H1 (cell line): Measurements from ENCODE around the gene ACOD1. TPM values are rescaled to one million over a fixed set of nuclear protein-coding genes. Genes with fewer than 3 reads are reported as not detected.

Experiments used
- ATF2 ChIP-seq: IDR thresholded peaks from 2 replicates; pipeline ENCODE4 v1.6.1; 2012; ENCODE audit warnings: low read length, inconsistent platforms
- CEBPB ChIP-seq: IDR thresholded peaks from 2 replicates; pipeline ENCODE4 v1.6.1; 2012; ENCODE audit warnings: low read depth, low read length
- CHD7 ChIP-seq: fragments of 300-600 bp; sonication (generic); IDR thresholded peaks from 2 replicates; pipeline ENCODE4 v1.7.1; 2012; ENCODE audit warnings: low read length, moderate library complexity, mild to moderate bottlenecking, inconsistent platforms; ENCODE audit not compliant: insufficient replicate concordance
- E2F6 ChIP-seq: IDR thresholded peaks from 2 replicates; pipeline ENCODE4 v1.6.1; 2012; ENCODE audit warnings: inconsistent platforms
- MAFK ChIP-seq: IDR thresholded peaks from 2 replicates; pipeline ENCODE4 v1.6.1; 2012; ENCODE audit warnings: low read depth, mild to moderate bottlenecking, improper control_type of control experiment, low read length
- NANOG ChIP-seq: IDR thresholded peaks from 2 replicates; pipeline ENCODE4 v1.6.1; 2011; ENCODE audit warnings: low read length, low read depth, mild to moderate bottlenecking, inconsistent platforms; ENCODE audit not compliant: insufficient read depth, poor library complexity, severe bottlenecking
- SIRT6 ChIP-seq: IDR thresholded peaks from one replicate; pipeline ENCODE4 v1.7.1; 2012; ENCODE audit warnings: low read length, inconsistent platforms
- TEAD4 ChIP-seq: IDR thresholded peaks from 2 replicates; pipeline ENCODE4 v1.6.1; 2012; ENCODE audit warnings: low read depth, low read length, inconsistent platforms, mixed read lengths
- polyA plus RNA-seq, 7 experiments: library from polyadenylated mRNA; depleted of rRNA in 3 of 7; stranded (reverse) in 5 of 7; unstranded in 2 of 7; fragments of >200 nt in 5 of 7; fragments of 200-250 nt in 2 of 7; gene quantifications; 1 replicate in 5 of 7; 2 replicates in 1 of 7; 4 replicates in 1 of 7; pipeline versions ENCODE4 v1.2.1 to v1.2.3, GENCODE V29; 2011 to 2013; ENCODE audit warnings: missing spikeins in 2 of 7, mixed read lengths in 2 of 7
- total RNA-seq: library from RNA; stranded (reverse); fragmentation: NEBNext Ultra II Directional; extraction: Animal tissue kit (Norgen Biotek cat#: 25700); gene quantifications from 2 replicates; pipeline ENCODE4 v1.2.1, GENCODE V29; 2021

Gene ACOD1
- total and polyA plus RNA-seq, 2 of the 8 experiments (the other 6 are each of a cell fraction or from before 2014, with no cell fraction given): not detected

GRCh38 chr13:76971215-76971614 is 22.9 kb downstream of the ACOD1 start (continued):
- TF ChIP-seq CHD7 (no peak), ATF2 (no peak), SIRT6 (no peak), E2F6 (no peak), NANOG (no peak), CEBPB (no peak), TEAD4 (no peak), MAFK (no peak)
